Measurements from ENCODE around the gene VPREB3.
A peak's percentile ranks its signal among the peaks of the same experiment; 100 is the strongest.
"Not testable (repeated sequence)": the region's sequence is repeated elsewhere in the genome, so short reads cannot be mapped to it uniquely, and the experiment has no call there.

Gene VPREB3

DNA sequence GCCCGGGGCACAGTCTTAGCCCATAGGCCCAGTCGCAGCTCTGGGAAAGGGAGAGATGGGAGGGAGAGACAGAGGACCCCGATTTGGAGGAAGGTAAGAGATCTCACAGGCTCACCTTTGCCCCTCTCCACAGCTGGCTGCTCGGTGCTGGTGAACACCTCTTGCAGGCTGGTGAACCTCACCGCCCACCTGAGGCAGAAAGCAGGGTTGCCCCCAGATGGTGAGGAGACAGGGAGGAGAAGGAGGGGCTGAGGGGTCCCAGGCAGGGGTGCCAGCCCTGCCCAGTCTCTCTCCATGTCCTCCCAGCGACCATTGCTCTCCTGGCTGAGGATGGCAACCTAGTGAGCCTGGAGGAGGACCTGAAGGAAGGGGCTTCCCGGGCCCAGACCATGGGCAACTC lies 9.7 kb upstream of the VPREB3 start:
- DNase-seq, result no peak

DNA sequence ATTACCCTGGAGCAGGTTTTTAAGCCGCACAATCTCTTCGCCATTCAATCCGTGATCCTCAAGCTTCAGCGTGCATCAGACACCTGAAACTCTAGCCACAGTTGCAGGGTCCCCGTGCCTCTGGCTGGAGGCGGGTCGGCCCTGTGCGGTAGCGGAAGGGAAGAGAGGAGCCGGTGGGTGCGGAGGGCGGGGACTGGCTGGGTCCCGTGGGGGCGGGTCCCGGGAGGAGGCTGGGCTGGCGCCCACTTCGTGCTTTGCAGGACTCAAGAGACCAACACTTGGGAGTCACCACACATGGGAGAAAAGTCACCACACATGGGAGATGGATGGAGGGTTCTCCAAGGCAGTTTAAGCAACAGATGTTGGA lies 9.3 kb upstream of the VPREB3 start:
- DNase-seq, result peak; percentile 22

DNA sequence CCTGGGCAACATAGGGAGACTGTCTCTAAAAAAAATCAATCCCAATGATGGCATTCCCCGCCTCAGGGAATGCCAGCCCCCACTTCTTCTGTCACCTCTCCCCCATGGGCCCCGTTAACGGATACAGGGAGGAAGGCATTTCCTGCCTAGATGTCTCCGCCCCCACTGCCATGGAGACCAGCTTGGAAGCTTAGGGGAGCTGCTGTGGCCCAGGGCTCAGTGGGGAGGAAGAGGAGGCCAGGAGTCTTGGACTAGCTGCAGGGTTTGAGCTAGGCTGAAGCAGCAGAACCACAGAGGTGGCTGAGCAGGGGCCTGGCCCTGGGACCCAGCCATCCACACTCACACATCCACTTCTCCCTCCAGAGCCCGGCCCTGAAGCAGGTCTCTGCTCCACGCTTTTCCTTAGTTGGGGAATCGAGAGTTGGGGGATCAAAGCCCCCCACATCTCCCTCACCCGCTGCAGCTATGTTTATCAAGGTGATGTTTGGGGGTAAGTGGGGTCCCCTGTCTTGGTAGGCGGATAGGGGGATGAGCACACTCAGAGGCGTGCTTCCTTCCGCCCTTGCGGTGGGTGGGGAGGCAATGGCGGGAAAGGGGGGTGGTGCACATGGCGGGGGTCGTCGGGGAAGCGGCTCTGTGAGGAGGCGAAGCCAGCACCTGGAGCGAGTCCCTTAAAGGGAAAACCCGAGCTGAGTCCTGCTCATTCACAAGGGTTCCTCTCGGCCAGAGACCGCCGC lies 8.8 kb upstream of the VPREB3 start, which contains the start of gene C22orf15:
Gene C22orf15, plus strand, starts transcription at position 149 of the 737 bp plus-strand sequence. Its CDS starts 317 bp downstream, at position 466.
- no peak for DNase-seq

DNA sequence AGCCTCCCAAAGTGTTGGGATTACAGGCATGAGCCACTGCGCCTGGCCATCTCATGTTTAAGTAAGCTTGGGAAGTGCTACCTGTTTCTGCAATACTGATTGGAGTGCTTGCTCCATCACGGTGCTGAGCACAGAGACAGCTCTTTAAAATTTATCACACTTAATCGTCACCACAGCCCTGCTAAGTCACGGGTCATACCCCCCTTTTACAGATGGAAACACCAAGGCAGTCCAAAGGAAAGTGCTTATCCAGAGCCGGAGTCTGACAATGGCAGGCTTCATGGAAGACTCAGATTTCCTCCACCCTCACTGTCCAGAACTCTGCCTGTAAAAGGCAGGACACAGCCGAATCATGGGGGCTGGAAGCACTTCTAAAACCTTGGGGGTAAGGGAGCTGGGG lies 5.8 kb upstream of the VPREB3 start:
- DNase-seq, result no peak

DNA sequence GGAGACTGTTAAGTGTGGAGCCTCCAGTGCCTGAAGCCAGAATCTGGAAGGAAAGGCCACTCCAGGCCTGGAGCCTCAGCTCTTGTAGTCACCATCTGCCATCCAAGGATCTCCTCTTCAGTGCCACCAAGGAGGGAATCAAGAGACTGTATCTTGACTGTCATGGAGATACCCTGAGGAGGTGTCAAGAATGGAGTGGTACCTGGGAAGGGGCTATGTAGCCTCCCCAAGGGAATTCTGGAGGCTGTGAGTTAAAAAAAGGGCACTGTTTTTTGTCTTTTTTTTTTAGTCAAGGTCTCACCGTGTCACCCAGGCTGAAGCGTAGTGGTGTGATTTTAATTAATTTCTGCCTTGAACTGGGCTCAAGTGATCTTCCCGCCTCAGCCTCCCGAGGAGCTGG lies 5.3 kb upstream of the VPREB3 start:
- DNase-seq, result no peak

DNA sequence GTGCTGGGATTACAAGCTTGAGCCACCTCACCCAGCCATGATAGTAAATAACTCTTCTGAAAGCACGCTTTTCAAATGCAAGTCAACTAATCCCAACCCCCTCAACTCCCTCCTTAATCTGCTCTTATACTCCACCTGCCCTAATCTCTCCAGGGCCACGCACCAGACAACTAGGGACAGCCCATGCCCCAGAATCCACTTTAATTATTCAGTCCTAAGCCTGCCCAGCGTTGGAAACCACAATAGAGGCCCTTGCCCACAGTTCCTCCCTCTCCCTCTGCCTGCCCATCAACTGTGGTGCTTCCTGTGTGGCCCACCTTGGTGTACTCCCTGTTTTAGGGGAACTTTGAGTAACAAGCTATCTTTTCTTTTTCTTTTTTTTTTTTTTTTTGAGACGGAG lies 2.7 kb upstream of the VPREB3 start:
- DNase-seq, result no peak

DNA sequence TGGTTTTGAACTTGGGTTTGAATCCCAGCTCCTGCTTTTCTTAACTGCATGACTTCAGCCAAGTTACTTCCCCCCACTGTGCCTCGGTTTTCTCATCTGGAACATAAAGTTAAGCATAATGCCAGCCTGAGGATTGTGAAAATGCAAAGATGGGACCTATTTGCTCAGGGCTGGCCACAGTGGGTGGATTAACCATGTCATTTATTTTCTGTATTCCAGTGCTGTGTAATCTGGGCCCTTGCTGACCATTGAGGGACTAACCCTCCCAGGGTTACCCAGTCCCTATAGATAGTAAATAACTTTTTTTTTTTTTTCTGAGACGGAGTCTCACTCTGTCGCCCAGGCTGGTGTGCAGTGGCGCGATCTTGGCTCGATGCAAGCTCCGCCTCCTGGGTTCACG lies 1.5 kb upstream of the VPREB3 start:
- DNase-seq, result no peak

DNA sequence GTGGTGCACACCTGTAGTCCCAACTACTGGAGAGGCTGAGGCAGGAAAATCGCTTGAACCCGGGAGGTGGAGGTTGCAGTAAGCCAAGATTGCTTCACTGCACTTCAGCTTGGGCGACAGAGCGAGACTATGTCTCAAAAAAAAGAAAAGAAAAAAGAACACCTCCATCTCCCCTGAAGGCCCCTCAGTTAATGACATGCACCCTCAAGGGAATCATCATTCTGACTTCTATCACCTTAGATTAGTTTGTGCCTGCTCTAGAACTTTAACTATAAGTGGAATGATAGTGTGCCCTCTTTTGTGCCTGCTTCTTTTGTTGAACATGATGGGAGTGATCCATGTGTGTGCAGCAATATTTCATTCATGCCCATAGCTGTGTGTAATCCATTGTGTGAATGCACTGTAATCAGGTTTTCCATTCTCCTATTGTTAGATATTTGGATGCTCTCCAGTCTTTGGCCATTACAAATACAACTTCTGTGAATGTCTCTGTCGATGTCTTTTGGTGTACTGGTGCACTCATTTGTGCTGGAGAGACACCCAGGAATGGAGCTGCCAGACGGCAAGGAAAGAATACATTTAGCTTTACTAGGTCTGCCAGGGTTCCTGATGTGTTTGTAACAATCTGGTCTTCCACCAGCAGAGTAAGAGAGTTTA lies 883 bp upstream of the VPREB3 start:
- no peak for DNase-seq

DNA sequence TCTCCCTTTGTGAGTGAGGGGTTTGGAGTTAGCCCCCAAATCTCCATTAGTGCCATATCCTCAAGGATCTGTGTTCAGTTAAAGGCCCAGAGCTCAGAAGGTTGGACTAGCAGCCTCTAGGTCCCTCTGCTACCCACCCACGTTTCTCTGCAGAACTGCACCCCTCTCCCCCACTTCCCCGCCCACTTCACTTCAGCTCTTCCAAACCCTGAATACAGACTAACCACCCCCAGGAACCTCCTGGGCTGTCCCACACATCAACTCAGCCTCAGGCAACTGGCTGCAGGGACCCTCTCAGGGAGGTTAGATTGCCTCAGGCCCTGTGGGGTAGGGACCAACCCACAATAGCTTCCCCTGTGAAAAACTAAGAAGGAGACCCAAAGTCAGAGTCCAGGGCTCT lies 840 bp downstream of the VPREB3 start:
- no peak for DNase-seq

DNA sequence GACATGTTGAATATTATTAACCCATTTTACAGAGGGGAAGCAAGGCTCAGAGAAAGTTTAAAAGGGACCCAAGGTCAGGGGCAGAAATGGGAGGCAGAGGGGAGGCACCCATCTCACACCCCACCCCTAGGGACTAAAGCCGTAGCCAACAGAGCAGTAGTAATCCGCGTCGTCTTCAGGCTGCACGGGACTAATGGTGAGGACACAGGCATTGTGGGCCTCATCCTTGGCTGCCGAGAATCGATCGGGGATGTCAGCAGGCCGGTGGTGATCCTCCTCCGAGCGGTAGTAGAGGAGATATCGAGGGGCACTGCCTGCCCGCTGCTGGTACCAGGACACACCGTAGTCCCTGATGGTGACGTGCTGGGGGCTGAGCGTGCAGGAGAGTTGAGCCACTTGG lies 1.5 kb downstream of the VPREB3 start:
- no peak for DNase-seq

DNA sequence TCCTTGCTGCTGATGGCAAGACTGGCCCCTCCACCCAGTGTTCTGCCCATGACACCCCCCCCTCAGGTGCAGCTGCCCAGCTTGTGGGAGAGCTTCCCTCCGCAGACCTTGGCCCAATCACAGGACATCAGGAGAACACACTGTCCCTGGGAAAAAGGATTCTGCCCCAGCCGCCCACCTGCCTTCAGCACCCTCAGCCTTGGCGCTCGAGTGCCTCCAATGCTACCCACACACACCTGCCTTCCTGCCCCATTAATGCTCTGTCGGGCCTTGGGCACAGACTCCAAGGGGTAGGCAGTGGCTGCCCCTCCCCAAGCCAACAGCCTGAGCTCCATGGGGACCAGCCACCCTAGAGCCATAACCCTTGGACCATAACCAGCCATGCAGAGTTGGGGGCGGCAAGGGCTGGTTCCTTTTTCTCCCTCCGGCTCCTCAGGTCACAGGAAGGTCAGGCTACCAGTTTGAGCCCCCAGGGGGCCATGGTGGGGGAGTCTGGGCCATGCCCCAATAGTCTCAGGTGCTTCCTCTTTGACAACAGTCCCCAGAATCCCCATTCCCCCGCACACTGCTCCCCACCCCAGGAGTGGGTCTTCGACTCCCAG lies 2.0 kb downstream of the VPREB3 start:
- no peak for DNase-seq

DNA sequence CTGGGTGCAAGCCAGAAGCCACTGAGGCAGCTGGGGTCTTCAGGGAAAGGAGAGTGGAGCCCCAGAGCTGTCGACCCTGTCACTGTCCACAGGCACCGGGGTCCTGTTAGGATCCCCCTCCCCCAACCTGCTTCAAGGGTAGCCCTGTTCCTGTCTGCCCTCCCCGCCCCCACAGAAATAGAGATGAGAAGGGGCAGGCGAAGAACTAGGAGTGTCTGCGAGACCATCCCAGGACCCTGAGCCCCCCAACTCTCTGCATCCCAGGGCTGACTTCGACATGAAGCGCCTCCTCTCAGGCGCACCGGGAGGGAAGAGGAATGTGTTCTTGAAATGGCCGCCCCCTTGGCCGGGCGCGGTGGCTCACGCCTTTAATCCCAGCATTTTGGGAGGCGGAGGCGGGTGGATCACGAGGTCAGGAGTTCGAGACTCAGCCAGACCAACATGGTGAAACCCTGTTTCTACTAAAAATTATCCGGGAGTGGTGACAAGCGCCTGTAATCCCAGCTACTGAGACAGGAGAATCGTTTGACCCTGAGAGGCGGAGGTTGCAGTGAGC lies 2.7 kb downstream of the VPREB3 start:
- DNase-seq, result no peak

DNA sequence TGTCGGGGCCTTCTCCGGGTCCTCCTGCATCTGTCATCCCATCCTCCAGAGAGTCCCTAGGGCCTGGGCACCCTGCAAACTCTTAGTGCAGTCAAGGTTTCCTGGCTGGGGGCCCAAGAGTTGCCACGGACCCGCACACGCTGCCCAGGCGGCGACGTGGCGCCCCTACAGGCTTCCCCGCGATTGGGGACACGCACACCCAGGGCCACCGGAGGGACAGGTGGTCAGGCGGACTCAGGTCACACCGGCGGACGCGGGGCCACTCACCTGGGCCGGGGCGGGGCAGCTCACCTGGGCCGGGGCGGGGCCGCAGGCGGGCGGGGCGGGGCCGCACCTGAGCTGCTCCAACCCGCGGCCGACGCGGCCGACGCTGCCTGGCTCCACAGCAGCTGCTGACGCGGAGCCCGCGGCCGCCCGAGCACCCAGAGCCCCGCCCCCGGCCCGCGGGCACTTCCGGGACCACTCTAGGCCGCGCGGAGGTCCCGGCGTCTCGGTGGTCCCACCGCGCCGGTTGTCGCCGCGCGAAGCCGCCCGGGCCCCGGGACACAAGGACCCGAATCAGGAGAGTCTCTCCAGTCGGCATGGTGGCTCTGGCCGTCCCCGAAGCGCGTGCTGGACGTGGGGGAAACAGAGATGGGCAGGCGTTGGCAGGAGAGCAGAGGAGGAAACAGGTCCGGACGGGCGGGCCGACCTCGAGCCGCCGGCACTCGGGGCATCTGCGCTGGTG lies 3.3 kb downstream of the VPREB3 start, which contains the start of gene ZNF70:
Gene ZNF70, minus strand, starts transcription at position 399 of the 727 bp plus-strand sequence. CDS start 5,972 bp downstream, outside the sequence.
- peak; percentile 77 for DNase-seq

DNA sequence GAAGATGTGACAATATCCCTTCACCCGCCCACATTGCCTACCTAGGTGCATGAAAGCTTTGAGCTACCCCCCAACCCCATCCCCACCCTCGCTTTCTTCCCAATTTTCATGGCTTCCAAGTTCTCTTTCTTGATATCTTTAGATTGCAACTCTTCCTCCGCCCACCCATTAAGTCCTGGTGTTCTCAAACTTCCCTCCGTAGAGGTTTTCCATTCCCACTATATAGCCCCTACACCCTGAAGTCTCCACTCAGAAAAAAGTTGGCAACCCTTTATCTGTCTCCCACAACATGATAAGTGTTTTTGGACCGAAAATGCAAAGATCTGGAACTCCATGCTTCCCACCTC lies 3.9 kb downstream of the VPREB3 start:
- DNase-seq, result no peak

DNA sequence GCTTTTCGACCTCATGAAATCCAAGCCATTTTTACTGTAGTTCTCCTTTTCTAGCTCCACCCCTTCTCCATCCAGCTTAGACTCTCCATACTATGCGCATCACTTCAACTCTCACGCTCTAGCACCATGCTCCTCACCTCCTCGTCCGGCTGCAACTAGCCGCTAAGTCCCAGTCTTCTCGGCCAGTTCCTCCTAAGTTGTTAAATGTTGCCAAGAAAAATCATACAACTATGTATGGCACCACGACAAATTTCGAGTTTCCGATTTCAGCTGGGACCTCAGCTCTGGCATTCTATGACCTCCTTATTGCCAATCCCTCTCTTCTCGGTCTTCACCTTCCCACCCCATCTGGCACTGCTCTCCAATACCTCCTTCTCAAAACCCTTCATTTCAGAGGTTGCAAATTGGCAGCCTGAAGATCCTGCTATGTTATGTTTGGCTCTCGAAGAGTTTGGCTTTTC lies 4.4 kb downstream of the VPREB3 start:
- DNase-seq, result no peak

DNA sequence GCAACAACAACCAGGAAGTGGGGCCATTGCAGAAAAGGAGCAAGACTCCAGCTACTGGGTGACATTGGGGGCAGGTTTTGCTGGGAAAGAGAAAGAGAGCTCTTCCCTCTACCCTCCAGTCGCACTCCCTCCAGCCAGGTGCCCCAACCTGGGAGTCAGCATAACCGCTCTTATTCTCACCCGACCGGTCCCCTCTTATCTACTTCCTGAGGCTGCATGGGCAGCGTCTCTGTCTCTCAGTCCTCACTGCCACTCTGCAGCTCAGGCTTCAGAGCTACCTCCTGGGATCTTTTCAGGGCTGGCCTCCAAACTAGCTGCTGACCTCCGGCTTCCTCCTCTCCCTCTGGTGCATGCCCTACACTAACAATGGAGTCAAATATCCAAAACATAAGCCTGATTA lies 8.4 kb downstream of the VPREB3 start:
- DNase-seq, result no peak

DNA sequence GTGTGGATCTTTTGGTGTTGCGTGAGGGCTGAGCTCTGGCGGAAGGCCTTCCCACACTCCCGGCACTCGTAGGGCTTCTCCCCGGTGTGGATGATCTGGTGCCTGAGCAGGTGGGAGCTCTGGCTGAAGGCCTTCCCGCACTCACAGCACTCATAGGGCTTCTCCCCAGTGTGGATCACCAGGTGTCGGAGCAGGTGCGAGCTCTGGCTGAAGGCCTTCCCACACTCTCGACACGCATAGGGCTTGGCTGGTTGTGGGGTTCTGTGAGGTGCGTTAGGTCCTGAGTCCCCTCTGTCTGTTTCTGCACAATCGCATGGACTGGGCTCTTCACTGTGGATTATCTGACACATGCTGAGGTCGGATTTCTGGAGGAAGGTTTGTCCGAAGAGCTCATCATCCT lies 9.7 kb downstream of the VPREB3 start:
- no peak for DNase-seq

DNA sequence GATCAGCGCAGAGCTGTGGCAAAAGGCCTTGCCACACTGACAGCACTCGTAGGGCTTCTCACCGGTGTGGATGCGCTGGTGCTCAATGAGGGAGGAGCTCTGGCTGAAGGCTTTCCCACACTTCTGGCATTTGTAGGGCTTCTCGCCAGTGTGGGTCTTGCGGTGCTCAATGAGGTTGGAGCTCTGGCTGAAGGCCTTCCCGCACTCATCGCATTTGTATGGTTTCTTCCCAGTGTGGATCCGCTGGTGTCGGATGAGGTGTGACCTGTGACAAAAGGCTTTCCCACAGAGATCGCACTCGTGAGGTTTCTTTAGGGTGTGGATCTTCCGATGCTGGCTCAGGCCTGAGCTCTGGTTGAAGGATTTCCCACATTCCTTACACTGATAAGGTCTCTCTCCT lies 10.2 kb downstream of the VPREB3 start:
- DNase-seq, result no peak

DNA sequence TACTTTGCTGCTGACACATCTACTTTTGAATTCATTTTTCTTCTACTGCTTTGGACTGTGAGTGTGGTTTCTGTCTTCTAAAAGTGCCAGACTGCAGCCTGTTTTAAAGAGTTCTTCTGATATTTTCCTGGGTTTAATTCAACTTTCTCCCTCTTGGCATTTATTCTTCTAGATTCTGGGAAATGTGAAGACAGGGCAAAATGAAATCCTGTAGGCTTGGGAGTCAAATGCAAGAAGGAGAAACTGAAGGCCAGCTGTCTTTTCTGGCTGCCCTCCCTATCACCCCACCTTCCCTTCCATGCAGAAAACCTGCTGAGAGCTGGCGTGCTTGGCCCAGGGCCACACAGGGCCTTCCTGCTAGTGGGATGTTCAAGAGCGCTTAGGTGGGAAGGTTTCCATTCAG lies 10.9 kb downstream of the VPREB3 start:
- no peak for DNase-seq

DNA sequence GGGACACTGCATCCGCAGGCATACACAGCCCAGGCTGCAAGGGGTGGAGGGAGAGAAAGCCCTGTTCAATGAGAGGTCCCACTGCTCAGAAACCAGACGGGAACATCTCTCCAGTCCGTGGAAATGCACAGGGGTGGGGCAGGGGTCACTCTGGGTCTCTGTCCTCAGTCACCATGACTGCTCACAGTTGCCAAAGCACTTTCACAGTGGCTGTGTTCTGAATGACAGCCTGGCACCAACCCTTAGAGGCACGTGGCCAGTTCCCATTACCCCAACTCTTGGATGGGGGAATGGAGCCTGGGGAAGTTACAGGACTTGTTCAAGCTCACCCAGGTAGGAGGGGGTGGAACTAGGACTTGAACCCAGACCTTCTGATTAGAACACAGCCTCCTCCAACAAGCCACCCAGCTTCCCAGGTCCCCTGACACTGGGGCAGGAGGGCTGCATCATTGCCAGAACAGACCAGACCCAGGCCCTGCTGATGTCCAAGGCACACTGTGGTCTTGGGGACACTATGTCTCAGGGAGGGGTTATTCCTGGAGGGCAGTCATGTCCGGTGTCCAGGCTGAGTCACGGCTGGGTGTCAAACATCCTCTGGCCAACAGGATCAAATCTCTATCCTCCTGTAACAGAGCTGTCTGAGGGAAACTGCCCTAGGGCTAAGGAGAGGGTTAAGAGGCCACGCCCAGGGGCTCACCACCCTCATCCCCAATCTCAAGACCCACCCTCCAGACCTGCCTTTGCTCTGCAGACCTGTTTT lies 11.5 kb downstream of the VPREB3 start:
- no peak for DNase-seq

DNA sequence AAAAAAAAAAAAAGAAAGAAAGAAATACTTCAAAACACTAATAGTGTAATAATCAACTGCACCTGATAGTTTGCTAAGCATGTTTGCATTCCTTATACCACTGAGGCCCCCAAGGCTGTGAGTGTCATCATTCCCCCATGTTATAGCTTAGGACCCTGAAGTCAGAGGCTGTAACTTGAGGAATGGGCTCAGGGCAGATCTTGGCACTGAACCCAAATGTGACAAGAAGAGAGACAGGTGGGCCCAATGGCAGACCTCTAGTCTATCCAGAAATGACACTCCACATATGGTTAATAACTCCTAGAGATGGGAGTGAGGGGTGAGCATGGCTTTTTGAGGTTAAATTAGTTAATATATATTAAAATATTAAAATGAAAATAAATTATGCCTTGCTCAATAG lies 16.5 kb downstream of the VPREB3 start:
- DNase-seq, result no peak

DNA sequence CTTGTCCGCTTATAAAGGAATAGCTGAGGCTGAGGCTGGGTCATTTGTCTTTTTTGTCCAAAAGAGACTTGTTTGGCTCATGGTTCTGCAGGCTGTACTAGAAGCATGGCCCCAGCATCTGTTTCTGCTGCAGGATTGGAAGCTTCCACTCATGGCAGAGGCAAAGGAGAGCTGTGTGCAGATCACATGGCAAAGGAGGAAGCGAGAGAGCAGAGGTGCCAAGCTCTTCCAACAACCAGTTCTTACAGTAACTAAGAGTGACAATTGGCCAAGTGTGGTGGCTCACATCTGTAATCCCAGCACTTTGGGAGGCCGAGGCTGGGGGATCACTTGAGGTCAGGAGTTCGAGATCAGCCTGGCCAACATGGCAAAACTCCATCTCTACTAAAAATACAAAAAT lies 26.1 kb downstream of the VPREB3 start:
- not testable (repeated sequence) for DNase-seq
